ENCODE data around the gene LPCAT1. TPM values are rescaled to one million over a fixed set of nuclear protein-coding genes. Genes with fewer than 3 reads are reported as not detected.

Gene LPCAT1
- total and polyA plus RNA-seq, 2 experiments from 2014 or later: 44.1 to 56.0 TPM

DNA sequence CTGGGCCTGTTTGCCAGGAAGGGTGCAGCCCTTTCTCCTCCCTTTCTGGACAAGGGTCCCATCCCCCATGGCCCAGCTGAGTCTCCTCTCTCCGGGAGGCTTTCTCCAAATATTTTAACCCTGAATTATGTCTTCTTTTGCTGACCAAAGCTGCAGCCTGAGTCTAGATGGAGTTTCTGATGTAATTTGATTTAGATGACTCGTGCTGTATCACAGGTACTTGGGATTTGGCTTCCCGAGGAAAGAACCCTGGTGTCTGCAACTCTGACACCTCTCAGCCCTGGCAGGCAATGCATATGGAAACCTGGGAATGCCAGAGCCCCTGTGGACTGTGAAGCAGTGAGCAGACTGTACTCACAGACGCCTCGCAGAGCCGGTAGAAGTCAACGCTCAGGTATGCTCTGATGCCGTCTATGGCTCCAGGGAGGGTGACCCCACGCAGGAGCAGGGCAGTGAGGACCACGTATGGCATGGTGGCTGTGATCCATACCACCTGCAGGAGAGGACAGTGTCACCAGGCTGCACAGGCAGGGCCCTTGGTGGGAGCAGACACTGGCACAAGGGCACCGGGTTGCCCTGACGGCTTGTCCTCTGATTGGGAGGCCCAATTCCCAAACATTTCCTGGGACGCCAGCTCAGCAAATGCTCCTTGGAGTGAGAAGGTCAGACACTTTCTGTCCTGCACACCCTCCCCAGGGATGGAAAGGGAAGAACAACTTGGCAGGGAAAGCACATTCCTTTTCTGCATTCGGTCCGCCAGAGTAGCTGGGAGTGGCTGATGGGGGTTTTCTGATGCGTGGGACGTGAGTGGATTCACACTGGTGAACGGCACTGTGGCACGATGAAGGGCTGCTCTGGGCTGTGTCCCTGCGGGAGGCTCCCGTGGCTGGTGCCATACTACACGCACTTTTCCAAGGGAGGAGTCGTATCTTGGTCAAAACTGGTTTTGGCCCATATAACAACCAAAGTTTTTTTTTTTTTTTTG, 103.3 kb downstream of the LPCAT1 start:
- H3K27me3 ChIP-seq: no peaks in the 10 kb centered on the region
- no peak overlapping the region for H3K27ac ChIP-seq
- H3K36me3 ChIP-seq (replicated peaks; ENCODE audit: insufficient read depth, low read depth): no peaks in the 10 kb centered on the region
- 86% methylated on average over 23 of the region's 23 CpGs for WGBS (ENCODE audit: low lambda C conversion rate, missing lambda C conversion rate)
- H3K9me2 ChIP-seq (replicated peaks; ENCODE audit: insufficient read depth): no peaks in the 10 kb centered on the region
- H4K20me1 ChIP-seq (ENCODE audit: insufficient read depth, poor library complexity, severe bottlenecking): no peaks in the 10 kb centered on the region
- H3K4me1 ChIP-seq (ENCODE audit: insufficient read depth): no peaks in the 10 kb centered on the region
- H3K4me3 ChIP-seq: no peak overlapping the region
- H3K4me2 ChIP-seq: no peak overlapping the region
- no peaks in the 10 kb centered on the region for H3K9me3 ChIP-seq (ENCODE audit: low read depth)
- TF ChIP-seq EZH2phosphoT487 (IDR thresholded peaks at IDR 0.05; ENCODE audit: low read depth, severe bottlenecking, unreplicated experiment): no peak
- TF ChIP-seq EZH2 (IDR thresholded peaks at IDR 0.05; ENCODE audit: borderline replicate concordance): no peak
- TF ChIP-seq, protein P1, sequence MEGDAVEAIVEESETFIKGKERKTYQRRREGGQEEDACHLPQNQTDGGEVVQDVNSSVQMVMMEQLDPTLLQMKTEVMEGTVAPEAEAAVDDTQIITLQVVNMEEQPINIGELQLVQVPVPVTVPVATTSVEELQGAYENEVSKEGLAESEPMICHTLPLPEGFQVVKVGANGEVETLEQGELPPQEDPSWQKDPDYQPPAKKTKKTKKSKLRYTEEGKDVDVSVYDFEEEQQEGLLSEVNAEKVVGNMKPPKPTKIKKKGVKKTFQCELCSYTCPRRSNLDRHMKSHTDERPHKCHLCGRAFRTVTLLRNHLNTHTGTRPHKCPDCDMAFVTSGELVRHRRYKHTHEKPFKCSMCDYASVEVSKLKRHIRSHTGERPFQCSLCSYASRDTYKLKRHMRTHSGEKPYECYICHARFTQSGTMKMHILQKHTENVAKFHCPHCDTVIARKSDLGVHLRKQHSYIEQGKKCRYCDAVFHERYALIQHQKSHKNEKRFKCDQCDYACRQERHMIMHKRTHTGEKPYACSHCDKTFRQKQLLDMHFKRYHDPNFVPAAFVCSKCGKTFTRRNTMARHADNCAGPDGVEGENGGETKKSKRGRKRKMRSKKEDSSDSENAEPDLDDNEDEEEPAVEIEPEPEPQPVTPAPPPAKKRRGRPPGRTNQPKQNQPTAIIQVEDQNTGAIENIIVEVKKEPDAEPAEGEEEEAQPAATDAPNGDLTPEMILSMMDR (IDR thresholded peaks at IDR 0.05; ENCODE audit: poor library complexity): no peak
- DNase-seq (ENCODE audit: low spot score): no peak
- no peaks in the 10 kb centered on the region for H3K79me2 ChIP-seq
- no peak overlapping the region for H2AFZ ChIP-seq

DNA sequence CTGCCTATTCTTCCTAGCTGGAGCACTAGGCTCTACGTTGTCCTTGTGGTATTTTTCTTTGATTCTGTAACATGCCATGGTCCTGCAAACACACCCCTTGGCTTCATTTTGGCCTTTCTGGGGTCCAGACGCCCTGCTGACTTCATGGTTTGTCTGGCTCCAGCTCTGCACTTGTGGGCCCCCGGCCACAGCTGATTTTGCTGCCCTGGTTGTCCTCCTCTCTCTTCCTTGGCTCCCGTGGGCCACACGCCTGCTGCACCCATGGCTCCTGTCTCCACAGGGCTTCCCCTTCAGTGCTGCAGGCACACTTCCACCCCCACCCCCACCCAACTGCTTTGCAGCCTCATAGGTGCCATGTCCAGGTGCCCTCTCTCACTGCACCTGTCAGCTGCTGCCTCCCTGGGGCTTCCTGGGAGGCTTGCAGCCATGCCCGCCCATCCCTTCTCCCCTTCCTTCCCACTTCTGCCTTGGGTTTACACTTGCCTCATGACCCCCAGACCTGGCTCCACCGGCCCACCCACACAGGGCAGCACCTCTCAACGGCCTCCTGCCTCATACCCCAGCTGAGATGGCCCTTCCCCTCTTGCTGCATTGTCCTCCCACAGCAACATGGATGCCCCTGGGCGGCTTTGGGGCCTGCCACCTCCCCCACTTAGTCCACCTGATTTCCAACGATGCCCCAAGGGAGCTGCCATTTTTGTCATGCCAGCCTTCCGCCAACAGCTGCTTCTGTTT, 104.1 kb downstream of the LPCAT1 start:
- WGBS (ENCODE audit: low lambda C conversion rate, missing lambda C conversion rate): 78% methylated on average over 9 of the region's 11 CpGs
- Histone ChIP-seq H4K20me1 (ENCODE audit: insufficient read depth, poor library complexity, severe bottlenecking) (no peaks in the 10 kb centered on the region), H3K79me2 (no peaks in the 10 kb centered on the region), H3K4me3 (no peak overlapping the region), H3K9me2 (replicated peaks; ENCODE audit: insufficient read depth) (no peaks in the 10 kb centered on the region), H2AFZ (no peak overlapping the region), H3K9me3 (ENCODE audit: low read depth) (no peaks in the 10 kb centered on the region), H3K27ac (no peak overlapping the region), H3K27me3 (no peaks in the 10 kb centered on the region), H3K36me3 (replicated peaks; ENCODE audit: insufficient read depth, low read depth) (no peaks in the 10 kb centered on the region), H3K4me1 (ENCODE audit: insufficient read depth) (no peaks in the 10 kb centered on the region), H3K4me2 (no peak overlapping the region)
- TF ChIP-seq EZH2phosphoT487 (IDR thresholded peaks at IDR 0.05; ENCODE audit: low read depth, severe bottlenecking, unreplicated experiment) (no peak), EZH2 (IDR thresholded peaks at IDR 0.05; ENCODE audit: borderline replicate concordance) (no peak)
- TF ChIP-seq, protein P1 (IDR thresholded peaks at IDR 0.05; ENCODE audit: poor library complexity): no peak
- no peak for DNase-seq (ENCODE audit: low spot score)

DNA sequence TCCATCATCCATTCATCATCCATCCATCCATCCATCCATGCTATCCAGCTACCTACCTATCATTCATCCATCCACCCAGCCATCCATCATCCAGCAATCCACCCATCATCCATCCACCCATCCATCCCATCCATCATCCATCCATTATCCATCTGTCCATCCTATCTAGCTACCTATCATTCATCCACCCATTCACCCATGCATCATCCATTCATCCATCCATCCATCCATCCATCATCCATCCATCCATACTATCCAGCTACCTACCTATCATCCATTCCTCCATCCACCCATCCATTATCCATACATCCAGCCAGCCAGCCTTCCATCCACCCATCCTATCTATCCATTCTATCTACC, 104.9 kb downstream of the LPCAT1 start:
- Histone ChIP-seq H3K36me3 (replicated peaks; ENCODE audit: insufficient read depth, low read depth) (no peaks in the 10 kb centered on the region), H3K4me1 (ENCODE audit: insufficient read depth) (no peaks in the 10 kb centered on the region), H3K27me3 (no peaks in the 10 kb centered on the region), H3K27ac (no peak overlapping the region), H3K9me2 (replicated peaks; ENCODE audit: insufficient read depth) (no peaks in the 10 kb centered on the region), H3K4me2 (no peak overlapping the region), H4K20me1 (ENCODE audit: insufficient read depth, poor library complexity, severe bottlenecking) (no peaks in the 10 kb centered on the region), H2AFZ (no peak overlapping the region), H3K4me3 (no peak overlapping the region), H3K79me2 (no peaks in the 10 kb centered on the region), H3K9me3 (ENCODE audit: low read depth) (no peaks in the 10 kb centered on the region)
- no peak for DNase-seq (ENCODE audit: low spot score)
- TF ChIP-seq, protein P1 (IDR thresholded peaks at IDR 0.05; ENCODE audit: poor library complexity): no peak
- TF ChIP-seq EZH2phosphoT487 (IDR thresholded peaks at IDR 0.05; ENCODE audit: low read depth, severe bottlenecking, unreplicated experiment) (no peak), EZH2 (IDR thresholded peaks at IDR 0.05; ENCODE audit: borderline replicate concordance) (no peak)
